ENCODE results near the gene LRRC8D.

LRRC8D gene

GRCh38 chr1:89890085-89890752 is 69.4 kb downstream of the LRRC8D start:
- in situ Hi-C loops (cut with MboI; ENCODE audit: low sequenced_read_pairs): no loop called here

- in situ Hi-C loops (cut with MboI; ENCODE audit: low sequenced_read_pairs): no loop called here
Measured at GRCh38 chr1:89892816-89893215, 72.0 kb downstream of the LRRC8D start.

DNA sequence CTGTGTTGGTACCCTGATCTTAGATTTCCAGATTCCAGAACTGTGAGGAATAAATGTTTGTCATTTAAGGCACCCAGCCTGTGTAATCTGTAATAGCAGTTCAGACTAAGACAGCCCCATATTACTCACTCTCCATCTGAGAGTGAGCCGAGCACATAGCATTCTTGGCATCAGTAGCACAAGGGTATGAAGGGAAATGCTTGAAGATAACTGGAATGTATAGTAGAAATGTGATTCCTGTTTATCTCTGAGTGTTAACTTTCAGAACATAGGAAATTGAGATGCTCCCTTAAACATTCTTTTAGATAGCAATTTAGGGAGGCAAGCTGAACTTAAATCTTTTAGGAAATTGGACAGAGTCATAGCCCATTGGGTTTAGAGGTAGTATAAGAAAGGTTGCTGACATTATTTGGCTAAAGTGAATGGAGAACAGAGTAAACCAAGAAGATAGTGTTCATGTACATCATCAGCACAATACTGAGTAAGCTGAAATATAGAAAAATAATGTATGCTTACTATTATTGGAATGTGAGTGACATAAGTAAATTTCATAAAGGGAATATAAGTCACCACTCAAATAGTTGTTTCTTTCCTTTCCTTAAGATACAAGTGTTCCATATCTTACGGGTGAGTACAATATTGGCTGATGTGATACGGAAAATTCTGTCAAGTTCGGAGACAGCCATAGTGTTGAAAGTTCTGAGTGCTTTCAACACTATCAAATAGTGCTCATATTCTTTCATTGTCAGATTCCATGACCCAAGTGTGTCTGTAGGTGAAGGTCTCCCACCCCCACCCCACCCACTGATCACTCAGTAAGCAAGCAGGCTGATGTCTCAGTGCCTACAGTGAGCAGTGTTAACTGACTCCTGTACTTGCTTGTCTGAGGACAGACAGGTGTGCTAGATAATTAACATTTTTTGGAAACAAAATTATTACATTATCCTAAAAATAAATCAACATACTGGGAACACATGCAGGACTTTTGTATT is 73.7 kb downstream of the LRRC8D start:
- in situ Hi-C loops (cut with MboI; ENCODE audit: low sequenced_read_pairs): no loop called here

DNA sequence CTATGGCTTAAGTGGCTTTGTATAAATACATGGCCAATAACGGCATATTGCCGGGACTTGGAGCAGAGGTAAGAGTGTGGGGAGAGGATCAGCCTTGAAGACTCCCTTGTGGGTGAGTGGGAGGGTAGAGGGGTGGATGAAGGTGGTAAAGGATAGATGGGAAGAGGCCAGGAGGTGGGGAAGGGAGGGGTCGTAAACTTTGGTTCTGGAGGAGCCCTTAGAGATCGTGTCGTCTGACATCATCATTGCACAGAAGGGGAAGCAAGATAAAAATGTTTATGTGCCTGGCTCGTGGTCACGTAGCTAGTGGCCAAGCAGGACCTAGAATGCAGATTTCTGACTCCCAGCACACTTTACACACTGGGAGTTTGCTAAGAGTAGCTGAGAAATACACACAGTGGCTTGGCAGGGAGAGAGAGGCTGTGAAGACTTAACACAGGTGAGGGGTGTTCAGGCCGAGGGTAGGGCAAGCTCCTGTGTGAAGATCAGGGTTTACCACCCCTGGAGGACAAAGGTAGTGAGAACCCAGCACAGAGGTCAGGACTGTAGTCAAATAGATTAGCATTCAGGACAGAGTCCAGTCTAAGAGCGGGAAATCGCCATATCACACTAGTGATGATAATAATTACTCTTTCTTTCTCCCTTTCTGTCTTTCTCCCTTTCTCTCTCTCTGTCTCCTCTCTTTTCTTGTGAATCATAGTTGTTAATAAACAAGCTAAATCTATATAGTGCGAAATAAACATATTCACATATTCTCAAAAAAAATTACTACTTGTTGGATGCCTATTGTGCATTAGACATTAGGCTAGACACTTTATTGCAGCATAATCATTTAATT is 75.5 kb downstream of the LRRC8D start:
- in situ Hi-C loops (cut with MboI; ENCODE audit: low sequenced_read_pairs): no loop called here

- in situ Hi-C loops (cut with MboI; ENCODE audit: low sequenced_read_pairs): no loop called here
Measured at GRCh38 chr1:89897347-89898133, 76.7 kb downstream of the LRRC8D start.

GRCh38 chr1:89898150-89898549 is 77.3 kb downstream of the LRRC8D start:
- in situ Hi-C loops (cut with MboI; ENCODE audit: low sequenced_read_pairs): no loop called here

DNA sequence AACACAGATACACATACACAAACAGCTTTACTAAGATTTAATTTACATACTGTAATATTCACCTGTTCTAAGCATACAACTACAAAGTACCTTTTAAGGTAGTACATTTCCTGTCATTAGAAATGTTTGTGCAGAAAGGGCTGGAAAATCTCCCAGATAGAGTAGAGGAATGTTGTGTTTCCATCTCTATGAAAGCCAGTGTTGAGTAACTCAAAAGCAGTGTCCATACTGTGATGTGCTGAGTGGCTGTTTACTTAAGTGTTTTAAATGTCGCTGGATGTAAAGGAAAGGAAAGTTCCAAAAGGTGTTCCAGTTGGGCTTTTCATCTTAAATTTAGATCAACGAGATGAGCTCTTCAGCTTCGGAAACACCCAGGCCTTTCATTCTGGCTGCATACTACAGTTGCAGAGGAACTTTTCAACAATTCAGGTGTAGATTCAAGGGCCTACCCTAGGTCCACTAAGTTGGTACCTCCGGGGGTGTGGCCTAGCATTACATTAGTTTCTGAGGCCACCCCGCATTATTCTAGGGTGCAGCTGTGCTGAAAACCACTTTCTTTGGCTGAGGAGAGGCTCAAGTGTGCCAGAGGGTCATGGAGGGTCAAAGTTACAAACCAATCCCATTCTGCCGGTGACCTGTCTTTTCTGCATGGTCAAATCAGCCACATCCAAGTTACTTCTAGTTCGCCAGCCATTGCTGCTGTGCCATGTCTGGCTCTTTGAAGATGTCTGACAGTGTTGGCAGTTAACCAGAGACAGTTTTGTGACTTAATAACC is 78.1 kb downstream of the LRRC8D start:
- in situ Hi-C loops (cut with MboI; ENCODE audit: low sequenced_read_pairs): no loop called here

- in situ Hi-C loops (cut with MboI; ENCODE audit: low sequenced_read_pairs): no loop called here
Measured at GRCh38 chr1:89900323-89900722, 79.5 kb downstream of the LRRC8D start.

GRCh38 chr1:89900791-89901708 is 80.2 kb downstream of the LRRC8D start:
- in situ Hi-C loops (cut with MboI; ENCODE audit: low sequenced_read_pairs): no loop called here

DNA sequence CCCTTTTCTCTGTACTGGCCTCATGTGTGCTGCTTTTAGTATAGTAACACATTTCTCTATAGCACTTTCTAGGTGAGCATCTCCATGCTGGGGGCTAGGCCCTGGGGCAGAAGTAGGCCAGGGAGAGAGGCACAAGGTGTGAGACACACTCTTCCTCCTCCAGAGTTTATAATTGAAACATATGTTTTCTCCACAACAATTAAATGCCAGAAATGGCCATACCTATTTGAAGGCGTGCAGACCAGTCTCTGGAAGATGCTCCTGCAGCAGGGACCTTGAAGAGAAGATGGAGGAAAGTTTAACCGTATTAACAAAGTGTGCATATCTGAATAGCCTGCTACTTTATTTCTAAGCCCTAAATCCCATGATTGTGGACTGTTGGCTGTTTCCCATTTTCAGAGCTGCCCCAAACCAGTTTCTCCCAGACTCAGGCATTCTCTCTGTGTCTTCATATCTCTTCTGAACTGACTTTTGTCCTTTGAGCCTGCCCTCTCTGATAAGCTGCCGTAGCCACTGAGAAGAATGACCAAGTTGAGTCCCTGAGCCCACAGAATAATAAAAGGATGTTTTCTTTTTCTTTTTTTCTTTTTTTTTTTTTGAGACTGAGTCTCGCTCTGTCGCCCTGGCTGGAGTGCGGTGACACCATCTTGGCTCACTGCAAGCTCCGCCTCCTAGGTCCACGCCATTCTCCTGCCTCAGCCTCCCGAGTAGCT is 81.3 kb downstream of the LRRC8D start:
- in situ Hi-C loops (cut with MboI; ENCODE audit: low sequenced_read_pairs): no loop called here

GRCh38 chr1:89903550-89903949 is 82.7 kb downstream of the LRRC8D start:
- in situ Hi-C loops (cut with MboI; ENCODE audit: low sequenced_read_pairs): no loop called here

- in situ Hi-C loops (cut with MboI; ENCODE audit: low sequenced_read_pairs): no loop called here
Measured at GRCh38 chr1:89904219-89904980, 83.6 kb downstream of the LRRC8D start.

- in situ Hi-C loops (cut with MboI; ENCODE audit: low sequenced_read_pairs): no loop called here
Measured at GRCh38 chr1:89905395-89906058, 84.7 kb downstream of the LRRC8D start.

DNA sequence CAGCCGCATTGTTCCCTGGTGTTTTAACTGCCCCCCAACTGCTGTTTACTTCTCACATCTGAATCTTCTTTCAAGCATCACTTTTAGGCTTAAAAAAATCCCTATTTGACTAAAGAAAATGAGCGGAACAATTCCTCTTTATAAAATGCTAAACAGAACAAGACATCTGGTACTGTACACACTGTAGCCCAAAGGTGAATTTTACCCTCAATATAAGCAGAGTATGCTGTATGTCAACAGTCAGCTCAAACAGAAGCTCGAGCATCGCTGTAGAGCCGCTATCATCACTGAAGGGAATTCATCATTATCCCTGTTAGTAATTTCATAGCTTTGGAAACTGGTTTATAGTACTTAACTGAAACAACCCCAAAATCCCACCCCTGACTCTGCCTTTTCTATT is 85.3 kb downstream of the LRRC8D start:
- in situ Hi-C loops (cut with MboI; ENCODE audit: low sequenced_read_pairs): no loop called here

DNA sequence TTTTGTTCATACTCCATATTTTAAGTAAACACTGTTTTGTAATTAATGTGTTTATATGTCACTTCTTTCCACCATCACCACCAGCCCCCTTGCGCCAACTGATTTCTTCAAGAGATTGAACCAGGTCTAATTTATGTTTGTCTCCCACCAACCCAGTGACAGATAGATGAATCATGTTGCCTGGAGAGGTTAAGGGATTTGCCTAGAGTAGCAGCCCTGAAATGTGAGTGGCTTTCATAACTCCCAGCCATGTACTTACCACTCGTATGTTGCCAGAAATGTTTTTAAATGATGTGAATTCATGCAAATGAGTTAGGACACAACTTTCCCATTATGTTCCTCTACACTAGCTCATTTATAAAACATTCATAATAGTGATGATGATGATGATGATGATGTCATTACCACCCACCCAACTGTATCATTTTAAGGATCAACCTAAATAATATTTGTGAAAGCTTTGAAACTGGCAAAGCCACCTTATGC is 86.9 kb downstream of the LRRC8D start:
- in situ Hi-C loops (cut with MboI; ENCODE audit: low sequenced_read_pairs): no loop called here

GRCh38 chr1:89908273-89908671 is 87.4 kb downstream of the LRRC8D start:
- in situ Hi-C loops (cut with MboI; ENCODE audit: low sequenced_read_pairs): no loop called here
